ENCODE measurements around the gene EIF2S1. TPM values are rescaled to one million over a fixed set of nuclear protein-coding genes. Genes with fewer than 3 reads are reported as not detected.

Gene EIF2S1
- total RNA-seq, 1 experiment from 2014 or later, result 192 TPM

DNA sequence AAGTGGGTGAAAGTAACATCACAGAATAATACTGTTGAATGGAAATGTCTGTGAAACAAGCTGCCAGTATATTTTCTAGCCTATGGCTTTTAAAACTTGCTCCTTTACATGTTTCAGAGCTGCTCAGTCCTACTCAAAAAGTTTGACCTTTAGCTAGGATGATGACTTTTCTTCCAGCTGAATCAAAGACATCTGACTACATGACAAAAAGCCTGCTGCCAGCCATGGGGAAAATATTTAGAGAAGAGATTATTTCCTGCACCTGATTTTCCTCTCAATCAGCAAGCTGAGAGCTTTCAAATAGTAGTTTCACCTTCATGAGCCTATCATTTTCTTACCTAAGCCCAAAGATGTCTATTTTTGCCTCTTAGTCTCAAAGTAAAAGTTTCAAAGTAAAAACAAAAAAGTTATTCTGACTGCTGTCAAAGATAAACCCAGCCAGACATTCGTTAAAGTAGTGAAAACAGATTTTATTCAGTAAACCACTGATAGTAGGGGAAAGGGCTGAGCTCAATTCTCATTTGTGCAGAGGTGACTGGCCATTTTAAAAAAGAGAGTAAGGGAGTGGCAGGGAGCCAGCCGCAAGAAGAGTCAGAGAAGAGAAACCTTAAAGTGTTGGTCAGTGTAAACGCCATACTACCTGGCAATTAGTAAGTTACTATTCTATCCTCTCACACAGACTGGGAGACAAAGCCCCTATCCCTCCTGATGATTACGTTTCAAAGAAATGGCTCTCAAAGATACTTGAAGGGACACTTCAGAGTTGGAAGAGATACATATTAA is 2.8 kb upstream of the EIF2S1 start:
- no peak overlapping the region for H3K4me2 ChIP-seq (ENCODE audit: low read length)
- no peaks in the 10 kb centered on the region for H4K20me1 ChIP-seq (ENCODE audit: insufficient read depth)
- TF ChIP-seq SRF (IDR thresholded peaks at IDR 0.05; ENCODE audit: low read depth) (no peak), POLR2AphosphoS5 (IDR thresholded peaks at IDR 0.05; ENCODE audit: low read depth, low read length) (no peak), EZH2 (IDR thresholded peaks at IDR 0.05) (no peak), CBX3 (IDR thresholded peaks at IDR 0.05; ENCODE audit: low read depth) (no peak)
- no peaks in the 10 kb centered on the region for H3K9me3 ChIP-seq (ENCODE audit: control insufficient read depth in 1 of 2, insufficient read depth in 1 of 2, low read depth in 1 of 2, low read length in 2 of 2)
- no TSS peak for BruUV-seq (replicated peaks)
- CTCF ChIA-PET, result no interaction called here
- no peaks in the 10 kb centered on the region for H3K27me3 ChIP-seq (ENCODE audit: insufficient read depth, low read length)
- H3K36me3 ChIP-seq (ENCODE audit: control insufficient read depth in 1 of 2, insufficient read depth in 2 of 2, low read length in 2 of 2), result no peaks in the 10 kb centered on the region
- RAD21 ChIA-PET (ENCODE audit: low non-redundant PET in 1 of 2, low total read pairs in 2 of 2, uncharacterized antibody in 2 of 2, unreplicated experiment in 2 of 2), result no interaction called here
- peaks cover 9 to 17% of the 10 kb centered on the region in 2 experiments; a peak in 3 of 4 replicates for H3K4me1 ChIP-seq (ENCODE audit: control insufficient read depth in 1 of 2, insufficient read depth in 2 of 2, low read length in 2 of 2)
- no peaks in the 10 kb centered on the region for H3K9me2 ChIP-seq (ENCODE audit: insufficient read depth)
- POLR2A ChIA-PET, result no interaction called here
- ATAC-seq (no peak), DNase-seq (ENCODE audit: low read depth, low spot score) (no peak)
- no peak overlapping the region for H3K9ac ChIP-seq (ENCODE audit: low read length)
- no peak overlapping the region for H3K4me3 ChIP-seq (replicated peaks in 1 of 2; ENCODE audit: low read depth in 1 of 2, low read length in 2 of 2)
- intact Hi-C loops (cut with micrococcal nuclease), result no loop called here
- H3K79me2 ChIP-seq (ENCODE audit: insufficient read depth, low read length), result peaks cover 62% of the 10 kb centered on the region
- no peak overlapping the region for H2AFZ ChIP-seq (ENCODE audit: low read depth, low read length, poor library complexity, severe bottlenecking)
- H3K27ac ChIP-seq (ENCODE audit: low read depth, low read length), result no peak overlapping the region

DNA sequence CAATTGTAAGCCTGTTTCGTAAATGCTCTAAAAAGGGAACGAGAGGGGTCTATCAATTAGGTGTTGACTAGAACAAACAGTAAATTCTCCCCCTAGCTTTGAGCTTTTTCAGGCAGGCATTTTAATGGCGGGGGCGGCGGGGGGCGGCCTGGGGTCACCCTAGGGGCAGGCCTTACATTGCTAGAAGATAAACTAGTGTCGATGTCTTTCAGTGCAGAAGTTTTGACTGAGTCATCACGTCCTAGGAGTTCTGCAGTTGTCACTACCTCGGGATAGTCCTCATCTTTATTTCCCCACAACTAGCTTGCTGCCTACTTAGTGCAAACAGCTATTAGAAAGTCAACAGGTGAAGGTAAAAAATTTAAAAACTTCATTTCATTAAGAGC is 2.2 kb upstream of the EIF2S1 start:
- no peaks in the 10 kb centered on the region for H3K9me2 ChIP-seq (ENCODE audit: insufficient read depth)
- BruUV-seq (replicated peaks), result no TSS peak
- H3K36me3 ChIP-seq (ENCODE audit: control insufficient read depth in 1 of 2, insufficient read depth in 2 of 2, low read length in 2 of 2), result peaks cover 2 to 3% of the 10 kb centered on the region in 2 experiments; a peak in 1 of 4 replicates
- ATAC-seq (no peak), DNase-seq (ENCODE audit: low read depth, low spot score) (no peak)
- no peaks in the 10 kb centered on the region for H3K9me3 ChIP-seq (ENCODE audit: control insufficient read depth in 1 of 2, insufficient read depth in 1 of 2, low read depth in 1 of 2, low read length in 2 of 2)
- CTCF ChIA-PET, result no interaction called here
- RAD21 ChIA-PET (ENCODE audit: low non-redundant PET in 1 of 2, low total read pairs in 2 of 2, uncharacterized antibody in 2 of 2, unreplicated experiment in 2 of 2), result no interaction called here
- H4K20me1 ChIP-seq (ENCODE audit: insufficient read depth), result peaks cover 3% of the 10 kb centered on the region; the same call in 1 of the 2 replicates
- no peaks in the 10 kb centered on the region for H3K27me3 ChIP-seq (ENCODE audit: insufficient read depth, low read length)
- H3K4me2 ChIP-seq (ENCODE audit: low read length), result peak overlapping the region; percentile 89; the same call in 1 of the 2 replicates
- intact Hi-C loops (cut with micrococcal nuclease), result no loop called here
- peak overlapping the region in 1 of 2 experiments; percentile 93; a peak in 1 of 4 replicates for H3K4me3 ChIP-seq (replicated peaks in 1 of 2; ENCODE audit: low read depth in 1 of 2, low read length in 2 of 2)
- TF ChIP-seq RAD21 (IDR thresholded peaks at IDR 0.05; ENCODE audit: low read depth) (no peak), REST (IDR thresholded peaks at IDR 0.05; ENCODE audit: low read depth) (no peak), CEBPB (IDR thresholded peaks at IDR 0.05; ENCODE audit: low read depth) (no peak), CBX3 (IDR thresholded peaks at IDR 0.05; ENCODE audit: low read depth) (no peak), SP1 (IDR thresholded peaks at IDR 0.05; ENCODE audit: low read depth) (no peak), FOSL1 (IDR thresholded peaks at IDR 0.05; ENCODE audit: low read depth) (no peak), EGR1 (IDR thresholded peaks at IDR 0.05; ENCODE audit: low read depth) (no peak), YY1 (IDR thresholded peaks at IDR 0.05; ENCODE audit: extremely low read depth, insufficient replicate concordance, low read depth, low read length) (no peak)
- no peak overlapping the region for H3K9ac ChIP-seq (ENCODE audit: low read length)
- no peak overlapping the region for H3K27ac ChIP-seq (ENCODE audit: low read depth, low read length)
- POLR2A ChIA-PET, result no interaction called here
- H3K79me2 ChIP-seq (ENCODE audit: insufficient read depth, low read length), result peaks cover 68% of the 10 kb centered on the region
- peaks cover 9 to 17% of the 10 kb centered on the region in 2 experiments; a peak in 3 of 4 replicates for H3K4me1 ChIP-seq (ENCODE audit: control insufficient read depth in 1 of 2, insufficient read depth in 2 of 2, low read length in 2 of 2)
- H2AFZ ChIP-seq (ENCODE audit: low read depth, low read length, poor library complexity, severe bottlenecking), result no peak overlapping the region

Measured in HCT116 (cell line).